Neural progenitor cell (in vitro differentiated cells): ENCODE results near the gene AK1.

Experiments used
- CTCF ChIP-seq: fragments of 200-600 bp; sonication (generic); IDR thresholded peaks from 2 replicates; pipeline ENCODE4 v1.5.1; 2017; ENCODE audit warnings: antibody characterized with exemption, mild to moderate bottlenecking
- EZH2 ChIP-seq: fragments of 200-600 bp; sonication (generic); IDR thresholded peaks from 2 replicates; pipeline ENCODE4 v1.6.1; 2017; ENCODE audit warnings: antibody characterized with exemption, mild to moderate bottlenecking, moderate library complexity

DNA sequence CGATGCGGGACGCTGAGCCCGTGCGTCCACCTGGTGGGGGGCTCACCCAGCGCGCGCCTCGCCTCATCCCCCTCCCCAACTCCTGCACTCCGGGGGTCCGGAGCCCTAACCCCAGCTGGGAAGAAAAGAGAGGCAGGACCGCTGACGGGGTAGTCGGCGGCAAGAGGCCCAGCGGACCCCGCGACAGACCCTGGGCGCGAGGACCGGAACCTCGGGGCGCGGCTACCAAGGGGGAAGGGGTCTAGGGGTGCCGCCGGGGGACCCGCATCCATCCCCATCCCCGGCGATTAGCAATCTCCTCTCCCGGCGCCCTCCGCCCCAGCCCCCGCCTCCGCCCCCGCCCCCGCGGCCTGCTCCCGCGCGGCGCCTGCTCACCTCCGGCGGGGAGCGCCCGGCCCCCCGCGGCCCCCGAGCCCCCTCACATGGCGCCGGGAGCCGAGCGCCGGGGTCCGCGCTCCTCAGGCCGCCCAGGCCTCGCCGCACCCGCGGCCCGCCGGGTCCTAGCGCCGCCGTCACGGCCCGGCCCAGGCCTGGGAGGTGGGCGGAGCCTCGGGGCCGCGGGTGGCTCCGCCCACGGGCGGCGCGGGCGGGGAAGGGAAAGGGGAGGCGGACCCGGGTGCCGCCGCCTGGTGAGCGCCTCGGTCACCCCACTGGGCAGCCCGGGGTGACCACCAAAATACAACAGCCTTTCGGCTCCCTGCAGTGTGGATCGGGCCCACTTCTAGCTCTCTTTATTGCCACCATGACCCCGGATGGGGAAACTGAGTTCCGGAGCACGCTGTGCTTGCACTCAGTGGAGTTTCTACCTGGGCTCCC, 21.9 kb upstream of the AK1 start, which contains the start of gene ST6GALNAC6:
- no peak for TF ChIP-seq CTCF
- TF ChIP-seq EZH2: no peak
